Right lobe of liver (tissue), 6 donors: Measurements from ENCODE around the gene KCND3. TPM values are rescaled to one million over a fixed set of nuclear protein-coding genes. Genes with fewer than 3 reads are reported as not detected.

Source experiments
- ATAC-seq, 4 donors: fragments of 200-7000 bp; cut with Tn5 transposase; one replicate each; pipeline ENCODE4 v1.9.1; 2020; ENCODE audit warnings: mild to moderate bottlenecking in 4 of 4, moderate library complexity in 4 of 4
- DNase-seq, 3 donors: peaks; one replicate each; pipeline ENCODE4 v3.0.0-alpha.2; 2020
- H3K27ac ChIP-seq, 3 donors: fragments of 200-600 bp; one replicate each; pipeline ENCODE4 v1.8.0; 2022
- H3K27me3 ChIP-seq, 2 donors: fragments of 200-600 bp; one replicate each; pipeline ENCODE4 v1.8.0; 2022
- H3K36me3 ChIP-seq, 4 donors: fragments of 200-600 bp; sonication (generic) in 1 of 4; one replicate each; pipeline versions ENCODE4 v1.5.1 to v1.8.0; 2017 to 2022; ENCODE audit warnings: control low read depth in 1 of 4
- H3K4me1 ChIP-seq, 4 donors: fragments of 200-600 bp; sonication (generic) in 1 of 4; one replicate each; pipeline versions ENCODE4 v1.5.1 to v1.8.0; 2017 to 2022; ENCODE audit warnings: control low read depth in 1 of 4
- H3K4me3 ChIP-seq, 3 donors: fragments of 200-600 bp; one replicate each; pipeline ENCODE4 v1.8.0; 2022
- H3K9me3 ChIP-seq, 4 donors: fragments of 200-600 bp; sonication (generic) in 1 of 4; one replicate each; pipeline versions ENCODE4 v1.5.1 to v1.8.0; 2017 to 2022; ENCODE audit warnings: control low read depth in 1 of 4
- POLR2A ChIP-seq: fragments of 450-650 bp; IDR thresholded peaks from one replicate; pipeline ENCODE4 v1.6.1; 2017; ENCODE audit warnings: antibody characterized with exemption, mild to moderate bottlenecking
- WGBS: methylation state at CpG from one replicate; pipeline ENCODE4 v1.1.6; 2018; ENCODE audit warnings: low coverage, low lambda C conversion rate; ENCODE audit not compliant: insufficient coverage; ENCODE audit errors: missing lambda C conversion rate; 5-methylcytosine and 5-hydroxymethylcytosine counted together
- intact Hi-C, 2 donors: fragments of 100-400 bp; cut with DNase I; formaldehyde crosslinking; loops; one replicate each; pipeline versions ENCODE4 v1.11.2 to v1.14.1; 2022
- total RNA-seq, 6 experiments: library from RNA; depleted of rRNA in 2 of 6; stranded (reverse); fragments of >200 nt in 2 of 6; fragmentation: NEBNext Ultra II Directional in 3 of 6; extraction: Animal tissue kit (Norgen Biotek cat#: 25700) in 3 of 6; gene quantifications; one replicate each; pipeline versions ENCODE4 v1.1.0 to v1.2.4, GENCODE V29; 2016 to 2023
- TF ChIP-seq, protein P1 (sequence below), 4 donors: fragments of 200-600 bp in 3 of 4; fragments of 450-650 bp in 1 of 4; IDR thresholded peaks; one replicate each; pipeline versions ENCODE4 v1.5.1 to v1.8.0; 2016 to 2022; ENCODE audit warnings: antibody characterized with exemption in 4 of 4, mild to moderate bottlenecking in 2 of 4
- donor health status: DM: no; HTN: yes; CAD: no.
- donor health status: DM: no; HTN: no; CAD: no.
- donor health status: DM: no; HTN: no; CAD: no.
- donor health status: DM: no; HTN: yes; CAD: no.
- donor health status: DM: no; HTN: yes; CAD: no.

Gene KCND3
- total RNA-seq, 6 experiments from 2014 or later: 8.1 to 25.5 (median 16.2) TPM

DNA sequence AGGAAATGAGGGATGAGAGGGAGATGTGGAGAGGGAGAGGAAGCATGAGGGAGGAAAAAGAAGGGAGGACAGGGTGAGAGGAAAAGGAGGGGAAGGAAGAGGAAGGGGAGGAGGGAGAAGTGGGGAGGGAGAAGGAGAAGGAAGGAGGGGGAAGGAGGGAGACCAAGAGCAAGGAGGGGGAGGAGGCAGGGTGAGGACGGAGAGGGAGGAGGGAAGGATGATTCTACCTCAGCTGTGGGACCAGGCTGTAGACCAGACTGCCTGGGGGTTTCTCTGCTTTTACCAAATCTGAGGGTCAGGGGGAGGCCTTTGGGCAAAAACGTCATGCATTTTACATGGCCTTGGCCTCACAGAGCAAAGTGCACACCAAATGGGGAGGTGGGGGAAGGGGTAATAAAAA, 94.5 kb downstream of the KCND3 start:
- H3K27ac ChIP-seq: no peak overlapping the region
- WGBS: 56% methylated on average over 2 of the region's 2 CpGs
- intact Hi-C loops: no loop called here

DNA sequence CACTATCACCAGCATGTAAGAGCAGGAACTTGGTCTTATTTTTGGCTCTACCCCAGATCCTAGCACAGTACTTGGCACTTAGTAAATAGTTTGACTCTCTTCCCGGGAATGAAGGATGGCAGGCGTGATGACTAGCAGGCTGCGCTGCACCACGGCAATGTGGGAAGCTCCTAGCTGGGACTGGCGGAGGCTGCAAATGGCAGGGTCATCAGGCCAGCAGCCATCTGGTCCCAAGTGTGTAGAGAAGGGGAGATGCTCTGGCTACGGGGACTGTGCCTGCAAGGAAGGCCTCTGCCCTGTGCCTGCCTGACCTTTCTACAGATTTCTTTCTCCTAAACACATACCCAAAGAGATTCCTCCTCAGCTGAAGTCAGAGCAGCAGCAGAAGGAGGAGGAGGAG, 95.0 kb downstream of the KCND3 start:
- H3K27me3 ChIP-seq: no peaks in the 10 kb centered on the region
- no peak overlapping the region for H3K27ac ChIP-seq
- H3K9me3 ChIP-seq: no peaks in the 10 kb centered on the region
- DNase-seq: no peak
- intact Hi-C loops: no loop called here
- no peaks in the 10 kb centered on the region for H3K36me3 ChIP-seq
- WGBS: 61% methylated on average over 5 of the region's 6 CpGs
- ATAC-seq: no peak
- peaks cover 0 to 4% (median 0%) of the 10 kb centered on the region in 4 donors for H3K4me1 ChIP-seq
- TF ChIP-seq POLR2A: no peak
- TF ChIP-seq, protein P1, sequence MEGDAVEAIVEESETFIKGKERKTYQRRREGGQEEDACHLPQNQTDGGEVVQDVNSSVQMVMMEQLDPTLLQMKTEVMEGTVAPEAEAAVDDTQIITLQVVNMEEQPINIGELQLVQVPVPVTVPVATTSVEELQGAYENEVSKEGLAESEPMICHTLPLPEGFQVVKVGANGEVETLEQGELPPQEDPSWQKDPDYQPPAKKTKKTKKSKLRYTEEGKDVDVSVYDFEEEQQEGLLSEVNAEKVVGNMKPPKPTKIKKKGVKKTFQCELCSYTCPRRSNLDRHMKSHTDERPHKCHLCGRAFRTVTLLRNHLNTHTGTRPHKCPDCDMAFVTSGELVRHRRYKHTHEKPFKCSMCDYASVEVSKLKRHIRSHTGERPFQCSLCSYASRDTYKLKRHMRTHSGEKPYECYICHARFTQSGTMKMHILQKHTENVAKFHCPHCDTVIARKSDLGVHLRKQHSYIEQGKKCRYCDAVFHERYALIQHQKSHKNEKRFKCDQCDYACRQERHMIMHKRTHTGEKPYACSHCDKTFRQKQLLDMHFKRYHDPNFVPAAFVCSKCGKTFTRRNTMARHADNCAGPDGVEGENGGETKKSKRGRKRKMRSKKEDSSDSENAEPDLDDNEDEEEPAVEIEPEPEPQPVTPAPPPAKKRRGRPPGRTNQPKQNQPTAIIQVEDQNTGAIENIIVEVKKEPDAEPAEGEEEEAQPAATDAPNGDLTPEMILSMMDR (IDR thresholded peaks at IDR 0.05): no peak
- H3K4me3 ChIP-seq: no peak overlapping the region

More for the DNA sequence above, 94.5 kb downstream of the KCND3 start:
- Histone ChIP-seq H3K4me1 (peaks cover 0 to 4% (median 0%) of the 10 kb centered on the region in 4 donors), H3K27me3 (no peaks in the 10 kb centered on the region), H3K36me3 (no peaks in the 10 kb centered on the region), H3K4me3 (no peak overlapping the region), H3K9me3 (no peaks in the 10 kb centered on the region)
- TF ChIP-seq, protein P1 (IDR thresholded peaks at IDR 0.05): no peak
- no peak for TF ChIP-seq POLR2A
- no peak for DNase-seq
- ATAC-seq: no peak

GRCh38 chr1:111891566-111891965, 97.9 kb downstream of the KCND3 start:
- 66% methylated on average over 3 of the region's 3 CpGs for WGBS
- ATAC-seq (no peak), DNase-seq (no peak)
- intact Hi-C loops: no loop called here
- Histone ChIP-seq H3K9me3 (no peaks in the 10 kb centered on the region), H3K27me3 (no peaks in the 10 kb centered on the region), H3K36me3 (no peaks in the 10 kb centered on the region), H3K27ac (no peak overlapping the region), H3K4me1 (peaks cover 0 to 27% (median 10%) of the 10 kb centered on the region in 4 donors), H3K4me3 (no peak overlapping the region)
- no peak for TF ChIP-seq POLR2A
- TF ChIP-seq, protein P1 (IDR thresholded peaks at IDR 0.05): no peak

- no peaks in the 10 kb centered on the region for H3K36me3 ChIP-seq
- H3K4me1 ChIP-seq: peaks cover 0 to 33% (median 14%) of the 10 kb centered on the region in 4 donors
- ATAC-seq: peak in 1 of 4 donors; percentile 27
- TF ChIP-seq, protein P1 (IDR thresholded peaks at IDR 0.05): no peak
- TF ChIP-seq POLR2A: no peak
- 49% methylated on average over 3 of the region's 8 CpGs for WGBS
- no peak overlapping the region for H3K4me3 ChIP-seq
- H3K27ac ChIP-seq: peak overlapping the region in 1 of 3 donors; percentile 88
- H3K27me3 ChIP-seq: no peaks in the 10 kb centered on the region
- peak in 1 of 3 donors; percentile 63 for DNase-seq
- intact Hi-C loops: loop anchor here in 1 of 2 donors (10.0 kb wide), 1 partner anchor 86 kb away; no protein-coding TSS in a partner anchor
- H3K9me3 ChIP-seq: no peaks in the 10 kb centered on the region
Observed at GRCh38 chr1:111888740-111889376, 100.6 kb downstream of the KCND3 start.
